CD8-positive, alpha-beta memory T cell (primary cell): ENCODE measurements around the gene GAGE2A. TPM values are rescaled to one million over a fixed set of nuclear protein-coding genes. Genes with fewer than 3 reads are reported as not detected.

Experiments used
- polyA plus RNA-seq: library from polyadenylated mRNA; unstranded; fragments of 300-500 nt; fragmentation: Illumina TruSeq; gene quantifications from one replicate; pipeline ENCODE4 v1.2.3, GENCODE V29; 2021
- total RNA-seq, 2 experiments: library from RNA; stranded (reverse); gene quantifications; one replicate each; pipeline ENCODE4 v1.2.3, GENCODE V29; 2021

Gene GAGE2A
- total and polyA plus RNA-seq, 3 experiments from 2014 or later, result not detected

Other genes with a start within 250 kb of the GAGE2A start
- not detected for gene GAGE12C, start 57.3 kb upstream of the GAGE2A start, total RNA-seq
- gene GAGE12C, start 57.3 kb upstream of the GAGE2A start, polyA plus RNA-seq, result not detected
- gene GAGE12D, start 47.8 kb upstream of the GAGE2A start, total RNA-seq, result not detected
- not detected for gene GAGE12D, start 47.8 kb upstream of the GAGE2A start, polyA plus RNA-seq
- not detected for gene GAGE12E, start 38.2 kb upstream of the GAGE2A start, total RNA-seq
- not detected for gene GAGE12E, start 38.2 kb upstream of the GAGE2A start, polyA plus RNA-seq
- not detected for gene GAGE12F, start 28.7 kb upstream of the GAGE2A start, total RNA-seq
- gene GAGE12F, start 28.7 kb upstream of the GAGE2A start, polyA plus RNA-seq, result not detected
- not detected for gene GAGE12G, start 19.1 kb upstream of the GAGE2A start, total RNA-seq
- gene GAGE12G, start 19.1 kb upstream of the GAGE2A start, polyA plus RNA-seq, result not detected
- not detected for gene GAGE12H, start 9.5 kb upstream of the GAGE2A start, total RNA-seq
- gene GAGE12H, start 9.5 kb upstream of the GAGE2A start, polyA plus RNA-seq, result not detected
- gene GAGE1, start 9.5 kb downstream of the GAGE2A start, total RNA-seq, result not detected
- not detected for gene GAGE1, start 9.5 kb downstream of the GAGE2A start, polyA plus RNA-seq
- not detected for gene PAGE1, start 106.5 kb downstream of the GAGE2A start, total RNA-seq
- not detected for gene PAGE1, start 106.5 kb downstream of the GAGE2A start, polyA plus RNA-seq
- gene PAGE4, start 239.8 kb downstream of the GAGE2A start, total RNA-seq, result not detected
- not detected for gene PAGE4, start 239.8 kb downstream of the GAGE2A start, polyA plus RNA-seq